NCI-H82 (cell line): Measurements from ENCODE around the gene LGALS1.
"Not testable (repeated sequence)": the region's sequence is repeated elsewhere in the genome, so short reads cannot be mapped to it uniquely, and the experiment has no call there.

Experiments
- DNase-seq: peaks from one replicate; lab custom pipeline; 2025; lab: John Stamatoyannopoulos, UW

Gene LGALS1

DNA sequence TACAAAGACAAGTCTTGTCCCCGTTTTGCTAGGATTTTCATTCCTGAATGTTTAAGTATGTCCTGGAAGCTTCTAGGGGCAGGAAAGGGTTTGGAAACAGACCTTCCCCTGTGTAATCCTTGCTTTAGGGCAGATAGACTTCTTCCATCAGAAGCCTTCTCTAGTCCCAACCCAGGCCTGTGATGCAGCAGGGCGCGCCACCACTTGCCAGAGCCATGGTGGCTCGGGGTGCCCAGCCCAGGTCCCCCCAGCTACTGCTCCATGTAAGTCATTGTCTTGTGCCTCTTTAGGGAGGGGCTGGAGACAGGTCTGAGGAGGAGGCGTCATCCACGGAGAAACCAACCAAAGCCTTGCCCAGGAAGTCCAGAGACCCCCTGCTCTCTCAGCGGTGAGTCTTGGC is 15.0 kb downstream of the LGALS1 start:
- DNase-seq = no peak

- no peak for DNase-seq
Observed at GRCh38 chr22:37690901-37691504, 15.6 kb downstream of the LGALS1 start.

DNA sequence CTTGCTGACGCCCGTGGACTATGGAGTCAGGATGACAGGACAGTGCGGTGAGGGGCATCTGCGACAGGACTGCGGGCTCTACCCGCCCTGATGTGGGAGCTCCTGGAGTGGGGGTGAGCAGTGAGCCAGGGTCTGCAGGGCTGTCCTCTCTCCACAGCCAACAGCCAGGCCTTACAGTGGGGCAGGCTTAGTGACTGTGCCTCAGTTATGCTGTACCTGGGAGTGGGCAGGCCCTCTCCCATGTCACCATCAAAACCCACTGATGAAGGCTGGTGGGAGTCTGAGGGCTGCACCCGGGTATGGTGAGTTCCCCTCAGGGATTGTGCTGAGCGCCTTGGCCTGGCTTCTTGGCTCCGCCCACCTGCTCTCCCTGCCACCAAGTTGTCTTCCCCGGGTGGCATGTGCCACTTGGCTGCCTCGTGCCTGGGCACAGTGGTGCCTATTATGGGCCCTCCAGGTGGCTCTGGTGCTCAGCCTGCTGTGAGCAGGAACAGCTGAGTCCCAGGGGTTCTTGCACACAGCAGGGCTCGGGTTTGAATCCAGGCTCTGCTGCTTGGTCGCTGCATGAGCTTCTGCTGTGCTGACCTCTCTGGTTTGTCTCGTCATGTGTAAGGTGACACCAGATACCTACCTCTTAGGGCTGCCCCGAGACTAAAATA is 17.3 kb downstream of the LGALS1 start:
- no peak for DNase-seq

GRCh38 chr22:37694131-37694530 is 18.7 kb downstream of the LGALS1 start:
- not testable (repeated sequence) for DNase-seq

DNA sequence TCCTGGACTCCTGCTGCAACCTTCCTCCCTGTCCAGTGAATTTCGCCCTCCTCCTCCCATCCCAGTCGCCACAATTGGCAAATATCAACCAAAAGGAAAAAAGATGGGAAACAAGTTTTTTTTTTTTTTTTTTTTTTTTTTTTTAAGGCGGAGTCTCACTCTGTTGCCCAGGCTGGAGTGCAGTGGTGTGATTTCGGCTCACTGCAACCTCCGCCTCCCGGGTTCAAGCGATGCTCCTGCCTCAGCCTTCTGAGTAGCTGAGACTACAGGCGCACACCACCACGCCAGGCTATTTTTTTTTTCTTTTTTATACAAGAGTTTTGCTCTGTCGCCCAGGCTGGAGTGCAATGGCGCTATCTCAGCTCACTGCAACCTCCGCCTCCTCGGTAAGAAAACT is 20.8 kb downstream of the LGALS1 start:
- not testable (repeated sequence) for DNase-seq

GRCh38 chr22:37696657-37697537 is 21.5 kb downstream of the LGALS1 start, which contains the start of gene TRIOBP:
Gene TRIOBP (plus strand): TSS chr22:37697048. CDS start chr22:37701366, 4,318 bp downstream.
- DNase-seq = peak; percentile 99

GRCh38 chr22:37697538-37697835 is 22.1 kb downstream of the LGALS1 start:
- DNase-seq = no peak

DNA sequence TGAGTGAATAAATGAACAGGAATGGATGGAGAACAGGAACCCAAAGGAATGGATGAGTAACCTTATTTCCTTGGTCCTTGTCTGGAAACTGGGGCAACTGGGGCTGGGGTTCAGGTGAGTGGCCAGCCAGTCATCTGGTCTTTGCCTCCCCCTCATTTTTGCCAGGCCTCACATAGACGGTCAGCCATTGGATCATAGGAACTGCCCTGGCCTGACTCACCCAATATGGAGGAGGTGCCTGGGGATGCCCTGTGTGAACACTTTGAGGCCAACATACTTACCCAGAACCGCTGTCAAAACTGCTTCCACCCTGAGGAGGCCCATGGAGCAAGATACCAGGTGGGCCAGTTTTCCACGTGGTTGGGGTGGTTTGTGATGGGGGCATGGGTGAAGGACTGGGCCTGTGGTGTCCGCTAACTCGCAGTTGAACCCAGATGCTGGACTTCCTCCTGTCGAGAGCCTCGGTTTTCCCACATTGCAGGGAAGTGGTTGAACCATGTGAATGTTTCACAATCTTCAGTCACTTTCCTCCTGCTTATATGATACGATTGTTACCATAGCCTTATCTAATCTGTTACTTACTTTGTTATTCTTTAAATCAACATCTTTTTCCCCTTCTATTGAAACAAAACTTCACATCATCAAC is 25.8 kb downstream of the LGALS1 start:
- no peak for DNase-seq

- DNase-seq = no peak
Observed at GRCh38 chr22:37703906-37704305, 28.5 kb downstream of the LGALS1 start.

GRCh38 chr22:37704645-37705044 is 29.2 kb downstream of the LGALS1 start:
- no peak for DNase-seq

- no peak for DNase-seq
Observed at GRCh38 chr22:37705205-37705604, 29.8 kb downstream of the LGALS1 start.

GRCh38 chr22:37708580-37709444 is 33.4 kb downstream of the LGALS1 start:
- no peak for DNase-seq

GRCh38 chr22:37709445-37709765 is 34.0 kb downstream of the LGALS1 start:
- DNase-seq = no peak

GRCh38 chr22:37710675-37711074 is 35.2 kb downstream of the LGALS1 start:
- no peak for DNase-seq

GRCh38 chr22:37711490-37711889 is 36.1 kb downstream of the LGALS1 start:
- no peak for DNase-seq

DNA sequence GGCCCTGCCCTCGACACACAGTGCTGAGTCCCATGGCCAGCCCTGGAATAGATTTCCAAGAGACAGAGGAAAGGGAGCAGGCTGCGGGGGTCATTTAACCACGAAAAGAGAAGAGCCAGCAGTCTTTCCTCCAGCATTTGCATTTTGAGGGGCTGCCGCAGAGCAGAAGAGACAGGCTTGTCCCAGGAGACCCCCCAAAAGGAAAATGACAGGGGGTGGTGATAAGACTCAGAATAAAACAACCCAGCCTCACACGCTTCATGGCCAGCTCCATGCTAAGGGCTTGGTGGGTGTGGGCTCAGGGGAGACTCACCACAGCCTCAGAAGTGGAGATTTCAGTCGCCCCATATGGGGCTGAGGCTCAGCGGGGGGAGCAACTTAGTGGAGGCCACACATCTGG is 38.3 kb downstream of the LGALS1 start:
- DNase-seq = no peak

GRCh38 chr22:37714634-37715033 is 39.2 kb downstream of the LGALS1 start:
- DNase-seq = no peak

DNA sequence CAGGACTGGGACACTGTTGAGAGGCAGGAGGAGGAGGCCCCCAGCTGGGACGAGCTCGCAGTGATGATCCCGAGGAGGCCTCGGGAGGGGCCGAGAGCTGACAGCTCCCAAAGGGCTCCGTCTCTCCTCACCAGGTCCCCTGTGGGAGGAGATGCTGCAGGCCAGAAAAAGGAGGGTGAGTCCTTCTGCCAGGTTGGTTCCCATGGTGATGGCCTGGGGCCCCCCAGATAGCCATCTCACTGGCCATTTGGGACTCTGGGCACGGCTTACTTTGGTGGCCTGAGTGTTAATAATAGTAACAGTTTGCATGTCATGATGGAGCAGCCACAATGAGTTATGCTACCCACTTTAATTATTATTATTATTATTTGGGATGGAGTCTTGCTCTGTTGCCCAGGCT is 40.3 kb downstream of the LGALS1 start:
- DNase-seq = no peak

DNA sequence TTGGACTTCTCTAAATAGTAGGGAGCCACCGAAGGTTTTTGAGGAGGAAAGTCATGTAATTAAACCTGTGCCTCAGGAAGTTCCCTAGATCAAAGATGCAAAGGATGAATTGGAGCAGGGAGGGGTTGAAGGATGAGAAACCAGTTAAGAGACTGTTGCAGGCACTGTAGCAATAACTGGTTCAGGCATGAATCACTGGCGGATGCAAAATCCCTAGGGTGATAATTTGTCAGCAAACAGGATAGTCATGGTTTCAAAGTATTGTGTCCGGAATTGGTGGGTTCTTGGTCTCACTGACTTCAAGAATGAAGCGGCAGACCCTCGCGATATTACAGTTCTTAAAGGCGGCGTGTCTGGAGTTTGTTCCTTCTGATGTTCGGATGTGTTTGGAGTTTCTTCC is 41.3 kb downstream of the LGALS1 start:
- DNase-seq = no peak

- not testable (repeated sequence) for DNase-seq
Observed at GRCh38 chr22:37717235-37717634, 41.8 kb downstream of the LGALS1 start.

DNA sequence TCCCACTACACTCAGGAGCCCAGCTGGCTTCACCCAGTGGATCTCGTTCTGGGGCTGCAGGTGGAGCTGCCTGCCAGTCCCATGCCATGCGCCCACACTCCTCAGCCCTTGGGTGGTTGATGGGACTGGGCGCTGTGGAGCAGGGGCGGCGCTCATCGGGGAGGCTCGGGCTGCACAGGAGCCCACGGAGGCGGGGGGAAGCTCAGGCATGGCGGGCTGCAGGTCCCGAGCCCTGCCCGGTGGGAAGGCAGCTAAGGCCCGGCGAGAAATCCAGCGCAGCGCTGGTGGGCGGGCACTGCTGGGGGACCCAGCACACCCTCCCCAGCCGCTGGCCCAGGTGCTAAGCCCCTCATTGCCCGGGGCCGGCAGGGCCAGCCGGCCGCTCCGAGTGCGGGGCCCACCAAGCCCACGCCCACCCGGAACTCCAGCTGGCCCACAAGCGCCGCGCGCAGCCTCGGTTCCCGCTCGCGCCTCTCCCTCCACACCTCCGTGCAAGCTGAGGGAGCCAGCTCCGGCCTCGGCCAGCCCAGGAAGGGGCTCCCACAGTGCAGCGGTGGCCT is 42.4 kb downstream of the LGALS1 start:
- not testable (repeated sequence) for DNase-seq
